ENCODE results near the gene MPP1.

The MPP1 gene

GRCh38 chrX:154730253-154730891 lies 74.9 kb downstream of the MPP1 start:
- DNase-seq, result no peak

GRCh38 chrX:154729439-154729838 lies 75.8 kb downstream of the MPP1 start:
- no peak for DNase-seq
